Measurements from ENCODE around the gene SIGLEC5. TPM values are rescaled to one million over a fixed set of nuclear protein-coding genes. Genes with fewer than 3 reads are reported as not detected.
A peak's percentile ranks its signal among the peaks of the same experiment; 100 is the strongest.
"Not testable (repeated sequence)": the region's sequence is repeated elsewhere in the genome, so short reads cannot be mapped to it uniquely, and the experiment has no call there.

Gene SIGLEC5
- total RNA-seq, result not detected
- 0.14 TPM for polyA plus RNA-seq (2013, experiment 1 of 2)
- polyA plus RNA-seq (2013, experiment 2 of 2), result not detected
- long read RNA-seq, experiment 1, result 0 reads
- long read RNA-seq, experiment 2, result 0 reads
- long read RNA-seq, experiment 3, result 0 reads
- long read RNA-seq, experiment 4, result 0 reads

DNA sequence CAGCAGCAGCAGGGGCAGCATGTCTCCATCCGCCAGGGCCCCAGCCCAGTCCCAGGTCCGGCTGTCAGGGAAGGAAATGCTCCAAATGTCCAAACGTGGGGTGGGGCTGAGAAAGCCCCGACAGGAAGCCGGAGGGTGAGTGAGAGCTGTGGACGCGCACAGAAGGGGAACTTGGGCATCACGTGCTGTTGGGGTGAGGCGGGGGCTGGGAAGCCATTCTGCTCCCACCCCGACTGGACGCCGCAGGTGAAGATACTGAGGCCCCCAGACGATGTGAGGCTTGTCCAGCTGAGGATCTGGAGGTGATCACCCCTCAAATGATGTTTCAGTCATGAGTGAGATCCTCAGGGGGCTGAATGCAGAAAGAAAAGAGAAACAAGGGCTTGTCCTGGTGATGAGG is at the start of gene SIGLEC5:
TSS of gene SIGLEC5 (minus strand) at position 87 of the 400 bp plus-strand sequence. CDS start at position 21, 66 bp downstream.
- peaks cover 12% of the 10 kb centered on the region for H3K27me3 Mint-ChIP-seq (ENCODE audit: insufficient read depth)
- not testable (repeated sequence) for H3K27me3 ChIP-seq (ENCODE audit: control insufficient read depth, insufficient read depth, low read length, poor library complexity, severe bottlenecking); H3K4me1 Mint-ChIP-seq; H3K36me3 ChIP-seq (ENCODE audit: control insufficient read depth, insufficient read depth, low read length); H3K27ac ChIP-seq (ENCODE audit: low read depth, low read length); H3K4me3 Mint-ChIP-seq; H3K36me3 Mint-ChIP-seq (ENCODE audit: low read depth); H3K9me3 Mint-ChIP-seq; H3K9ac ChIP-seq (ENCODE audit: extremely low read depth, low read length, poor library complexity, severe bottlenecking); H3K9me3 ChIP-seq (ENCODE audit: control insufficient read depth, low read length); DNase-seq; H3K4me3 ChIP-seq (ENCODE audit: low read length); H3K27ac Mint-ChIP-seq; H3K4me1 ChIP-seq (ENCODE audit: control insufficient read depth, insufficient read depth, low read length)
- WGBS, 2 experiments (ENCODE audit: insufficient coverage in 1 of 2, insufficient read length in 1 of 2), result 70% methylated on average over 8 of the region's 13 CpGs; no CpG with 5 or more reads in 1 of the 2 experiments

DNA sequence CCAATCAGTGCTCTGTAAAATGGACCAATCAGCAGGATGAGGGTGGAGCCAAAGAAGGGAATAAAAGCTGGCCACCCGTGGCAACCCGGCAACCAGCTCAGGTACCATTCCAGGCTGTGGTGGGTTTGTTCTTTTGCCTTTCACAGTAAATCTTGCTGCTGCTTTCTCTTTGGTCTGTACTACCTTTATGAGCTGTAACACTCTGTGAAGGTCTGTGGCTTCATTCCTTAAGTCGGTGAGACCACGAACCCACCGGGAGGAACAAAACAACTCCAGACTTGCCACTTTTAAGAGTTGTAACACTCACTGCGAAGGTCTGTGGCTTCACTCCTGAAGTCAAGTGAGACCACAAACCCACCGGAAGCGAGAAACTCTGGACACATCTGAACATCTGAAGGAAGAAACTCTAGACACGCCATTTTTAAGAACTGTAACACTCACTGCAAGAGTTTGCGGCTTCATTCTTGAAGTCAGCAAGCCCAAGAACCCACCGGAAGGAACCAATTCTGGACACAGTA is 46.4 kb upstream of the SIGLEC5 start:
- Histone ChIP-seq H3K27me3 (ENCODE audit: control insufficient read depth, insufficient read depth, low read length, poor library complexity, severe bottlenecking) (no peaks in the 10 kb centered on the region), H3K27ac (ENCODE audit: low read depth, low read length) (no peak overlapping the region), H3K9ac (ENCODE audit: extremely low read depth, low read length, poor library complexity, severe bottlenecking) (no peak overlapping the region), H3K36me3 (ENCODE audit: control insufficient read depth, insufficient read depth, low read length) (no peaks in the 10 kb centered on the region), H3K4me1 (ENCODE audit: control insufficient read depth, insufficient read depth, low read length) (peaks cover 2% of the 10 kb centered on the region), H3K4me3 (ENCODE audit: low read length) (no peak overlapping the region), H3K9me3 (ENCODE audit: control insufficient read depth, low read length) (no peaks in the 10 kb centered on the region)
- no peak for TF ChIP-seq CTCF (conservative IDR thresholded peaks at IDR 0.05)
- WGBS, 2 experiments (ENCODE audit: insufficient coverage in 1 of 2, insufficient read length in 1 of 2), result 88 to 100% methylated on average over 5 to 11 of the region's 11 CpGs
- DNase-seq, result no peak
- peaks cover 27% of the 10 kb centered on the region for H3K27me3 Mint-ChIP-seq (ENCODE audit: insufficient read depth)
- H3K4me3 Mint-ChIP-seq, result no peak overlapping the region
- no peaks in the 10 kb centered on the region for H3K36me3 Mint-ChIP-seq (ENCODE audit: low read depth)
- H3K27ac Mint-ChIP-seq, result no peak overlapping the region
- no peaks in the 10 kb centered on the region for H3K4me1 Mint-ChIP-seq
- H3K9me3 Mint-ChIP-seq, result peaks cover 10% of the 10 kb centered on the region

DNA sequence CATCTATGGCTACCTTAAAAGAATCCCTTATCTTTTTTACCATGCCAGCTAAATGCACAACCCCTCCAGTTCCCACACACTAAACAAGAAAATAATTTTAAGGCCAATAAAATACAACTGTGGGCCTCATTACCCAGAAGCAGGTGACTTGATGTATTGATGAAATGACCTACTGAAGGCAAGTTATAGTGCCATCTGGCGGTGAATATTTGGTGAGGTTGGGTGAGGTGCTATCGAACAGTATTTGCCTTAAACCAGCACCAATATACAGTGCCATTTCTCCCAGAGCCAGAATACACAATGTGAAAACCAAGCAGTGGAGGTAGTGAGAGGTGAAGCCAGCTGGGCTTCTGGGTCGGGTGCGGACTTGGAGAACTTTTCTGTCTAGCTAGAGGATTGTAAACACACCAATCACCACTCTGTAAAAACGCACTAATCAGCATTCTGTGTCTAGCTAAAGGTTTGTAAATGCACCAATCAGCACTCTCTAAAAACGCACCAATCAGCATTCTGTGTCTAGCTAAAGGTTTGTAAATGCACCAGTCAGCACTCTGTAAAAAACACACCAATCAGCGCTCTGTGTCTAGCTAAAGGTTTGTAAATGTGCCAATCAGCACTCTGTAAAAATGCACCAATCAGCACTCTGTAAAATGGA is 45.8 kb upstream of the SIGLEC5 start:
- H3K9me3 Mint-ChIP-seq; H3K27ac ChIP-seq (ENCODE audit: low read depth, low read length); H3K27ac Mint-ChIP-seq; H3K36me3 ChIP-seq (ENCODE audit: control insufficient read depth, insufficient read depth, low read length); H3K4me3 ChIP-seq (ENCODE audit: low read length); H3K9ac ChIP-seq (ENCODE audit: extremely low read depth, low read length, poor library complexity, severe bottlenecking); H3K4me1 ChIP-seq (ENCODE audit: control insufficient read depth, insufficient read depth, low read length); H3K4me3 Mint-ChIP-seq; H3K9me3 ChIP-seq (ENCODE audit: control insufficient read depth, low read length); H3K36me3 Mint-ChIP-seq (ENCODE audit: low read depth); H3K27me3 ChIP-seq (ENCODE audit: control insufficient read depth, insufficient read depth, low read length, poor library complexity, severe bottlenecking); H3K4me1 Mint-ChIP-seq: not testable (repeated sequence)
- DNase-seq, result peak; percentile 60
- WGBS, 2 experiments (ENCODE audit: insufficient coverage in 1 of 2, insufficient read length in 1 of 2), result 70 to 72% methylated on average over 5 to 6 of the region's 7 CpGs
- peaks cover 29% of the 10 kb centered on the region for H3K27me3 Mint-ChIP-seq (ENCODE audit: insufficient read depth)
- peak; percentile 73 for TF ChIP-seq CTCF (conservative IDR thresholded peaks at IDR 0.05)

Data from endodermal cell (in vitro differentiated cells).